NCI-H82 treated with DMSO at 0.1 percent for 48 hours (cell line): ENCODE results near the gene LRRC38.
"Not testable (repeated sequence)": the region's sequence is repeated elsewhere in the genome, so short reads cannot be mapped to it uniquely, and the experiment has no call there.

Experiments
- DNase-seq: peaks from one replicate; lab custom pipeline; 2025; ENCODE audit not compliant: unreplicated experiment; lab: John Stamatoyannopoulos, UW

The LRRC38 gene

DNA sequence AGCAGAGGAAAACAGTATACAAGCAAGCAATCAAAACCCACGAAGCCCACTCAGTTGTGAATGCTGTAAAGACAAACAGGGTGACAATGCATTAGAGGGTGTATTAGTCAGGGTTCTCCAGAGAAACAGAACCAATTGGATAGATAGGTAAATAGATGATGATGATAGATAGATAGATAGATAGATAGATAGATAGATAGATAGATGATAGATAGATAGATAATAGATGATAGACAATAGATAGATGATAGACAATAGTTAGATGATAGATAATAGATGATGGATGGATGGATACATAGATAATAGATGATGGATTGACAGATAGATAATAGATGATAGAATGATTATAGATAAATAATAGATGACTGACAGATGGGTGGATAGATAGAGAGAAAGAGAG lies 48.3 kb downstream of the LRRC38 start:
- no peak for DNase-seq

DNA sequence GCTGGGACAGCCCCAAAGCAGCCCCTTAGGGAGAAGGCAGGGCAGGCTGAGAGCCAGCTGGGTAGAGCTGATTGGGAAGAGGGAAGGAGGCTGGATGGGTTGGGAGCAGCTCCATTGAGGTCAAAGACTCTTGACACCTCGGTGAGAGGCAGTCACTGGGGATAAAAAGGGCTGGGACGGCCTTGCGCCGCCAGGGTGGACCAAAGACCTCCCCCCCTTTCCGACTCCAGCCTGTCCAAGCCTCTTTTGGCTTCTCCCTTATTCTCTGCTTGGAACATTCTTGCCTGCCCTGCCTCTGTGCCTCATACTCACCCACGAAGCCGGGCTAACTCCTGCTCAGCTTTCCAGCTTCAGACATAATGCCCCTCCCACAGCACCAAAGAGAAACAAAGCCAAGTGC lies 51.1 kb downstream of the LRRC38 start:
- DNase-seq = no peak

DNA sequence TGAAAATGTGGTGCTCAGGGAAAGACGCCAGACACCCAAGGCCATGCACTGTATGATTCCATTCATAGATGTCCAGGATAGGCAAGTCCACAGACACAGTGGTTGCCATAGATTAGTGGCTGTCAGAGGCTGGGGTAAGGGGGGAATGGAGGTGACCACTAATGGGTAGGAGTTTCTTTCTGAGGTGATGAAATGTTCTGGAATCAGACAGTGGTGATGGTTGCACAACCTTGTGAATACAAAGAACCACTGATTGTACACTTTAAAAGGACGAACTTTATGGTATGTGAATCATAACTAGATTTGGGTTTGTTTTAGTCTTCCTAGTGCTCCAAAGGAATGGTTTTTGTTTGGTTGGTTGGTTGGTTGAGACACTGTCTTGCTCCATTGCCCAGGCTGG lies 51.8 kb downstream of the LRRC38 start:
- no peak for DNase-seq

DNA sequence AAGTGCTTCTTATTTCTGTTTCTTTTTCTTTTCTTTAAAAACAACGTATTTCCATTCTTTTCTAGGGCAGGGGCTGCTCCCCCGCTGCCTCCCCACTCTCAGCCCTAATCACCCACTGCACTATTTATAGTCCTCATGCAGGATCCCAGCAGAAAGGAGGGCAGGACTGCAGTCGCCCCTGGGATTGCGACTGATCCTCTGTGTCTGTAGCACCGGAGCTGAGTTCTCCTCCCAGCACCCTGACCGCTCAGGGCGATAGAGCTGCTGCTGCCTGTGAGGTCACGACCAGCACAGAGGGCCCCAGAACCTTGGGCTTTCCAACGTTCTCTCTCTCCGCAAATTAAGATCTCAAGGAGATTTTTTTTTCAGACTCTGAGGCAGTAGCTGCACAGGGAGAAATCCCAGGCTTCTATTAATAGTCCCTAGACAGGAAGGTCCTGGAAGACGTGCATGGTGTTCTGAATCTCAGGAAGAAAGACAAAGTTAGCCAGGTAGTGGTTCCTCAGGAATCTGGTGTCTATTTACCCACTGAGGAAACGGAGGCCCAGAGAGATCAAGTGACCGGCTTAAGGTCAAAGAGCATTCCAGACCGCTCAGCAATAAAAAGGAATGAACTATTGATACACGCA lies 56.8 kb downstream of the LRRC38 start:
- no peak for DNase-seq

DNA sequence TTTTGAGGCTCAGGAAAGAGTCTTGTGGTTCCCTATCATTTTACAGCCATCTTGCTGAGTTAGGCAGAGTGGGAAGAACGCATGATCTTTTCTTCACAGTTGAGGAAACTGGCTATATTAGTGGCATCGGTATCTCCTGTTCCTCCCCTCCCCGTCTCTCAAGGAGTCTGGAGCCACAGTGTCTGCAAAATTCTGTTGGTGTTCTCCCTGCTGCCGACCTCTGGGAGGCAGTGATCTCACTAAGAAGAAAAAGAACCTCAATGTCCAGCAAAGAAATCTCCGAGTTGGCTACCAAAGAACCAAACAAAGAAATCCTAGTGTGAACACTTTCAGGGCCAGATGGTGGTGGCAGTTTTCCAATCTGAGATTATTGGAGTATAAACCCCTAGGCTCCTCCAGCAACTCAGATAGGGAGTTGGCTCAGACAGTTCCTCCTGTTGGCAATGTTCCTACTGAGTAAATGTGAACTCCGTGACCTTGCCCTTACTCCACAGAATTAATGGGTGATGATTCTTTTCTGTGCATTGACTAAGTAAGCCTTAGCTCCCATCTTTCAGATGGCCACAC lies 62.3 kb downstream of the LRRC38 start:
- no peak for DNase-seq

DNA sequence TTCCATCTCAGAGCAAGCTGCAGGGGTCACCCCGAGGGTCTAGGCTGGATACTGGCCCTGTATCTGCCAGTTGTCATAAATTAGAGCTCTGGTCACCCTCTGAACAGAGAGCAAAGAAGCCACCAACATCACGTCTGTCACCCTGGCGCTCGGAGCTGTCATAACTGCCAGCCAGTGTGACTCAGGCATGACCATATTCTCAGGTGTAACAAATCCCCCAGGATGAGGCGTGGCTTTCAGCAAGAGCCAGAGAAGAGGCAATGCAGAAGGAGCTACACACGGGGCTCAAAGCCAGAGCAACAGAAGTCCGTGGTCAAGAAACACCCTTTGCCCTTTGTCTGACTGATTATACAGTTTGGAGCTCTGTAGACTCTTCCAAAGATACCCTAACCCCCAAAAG lies 63.6 kb downstream of the LRRC38 start:
- DNase-seq = no peak

DNA sequence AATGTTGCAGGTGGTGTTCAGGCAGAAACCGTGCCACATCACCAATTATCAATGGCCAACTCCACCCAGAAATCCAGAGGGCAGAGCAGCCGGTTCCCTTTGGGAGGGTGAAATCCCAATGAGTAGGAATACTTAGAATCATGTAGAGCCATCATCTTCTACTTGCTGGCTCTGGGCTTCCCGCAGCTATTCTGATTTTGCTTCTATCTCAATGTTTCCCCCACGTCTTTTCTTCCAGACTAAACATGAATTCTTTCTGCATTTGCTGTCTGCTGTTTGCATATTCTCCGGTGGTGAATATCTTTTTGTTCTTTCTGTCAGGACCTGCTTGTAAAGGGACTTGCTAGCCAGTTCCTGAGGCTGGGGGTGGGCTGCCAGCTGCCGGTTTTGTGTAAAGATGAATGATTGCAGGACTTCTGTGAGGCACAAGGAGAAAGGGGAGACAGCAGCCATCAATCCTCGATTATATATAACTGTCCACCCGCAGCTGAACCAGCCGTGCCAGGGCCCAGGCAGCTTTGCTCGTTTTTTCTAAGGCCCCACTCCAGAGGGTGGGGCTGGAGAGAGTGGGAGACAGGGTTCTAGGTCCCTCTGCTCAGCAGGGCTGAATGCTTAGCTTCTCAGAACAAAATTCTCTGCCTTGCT lies 70.3 kb downstream of the LRRC38 start:
- DNase-seq = no peak

DNA sequence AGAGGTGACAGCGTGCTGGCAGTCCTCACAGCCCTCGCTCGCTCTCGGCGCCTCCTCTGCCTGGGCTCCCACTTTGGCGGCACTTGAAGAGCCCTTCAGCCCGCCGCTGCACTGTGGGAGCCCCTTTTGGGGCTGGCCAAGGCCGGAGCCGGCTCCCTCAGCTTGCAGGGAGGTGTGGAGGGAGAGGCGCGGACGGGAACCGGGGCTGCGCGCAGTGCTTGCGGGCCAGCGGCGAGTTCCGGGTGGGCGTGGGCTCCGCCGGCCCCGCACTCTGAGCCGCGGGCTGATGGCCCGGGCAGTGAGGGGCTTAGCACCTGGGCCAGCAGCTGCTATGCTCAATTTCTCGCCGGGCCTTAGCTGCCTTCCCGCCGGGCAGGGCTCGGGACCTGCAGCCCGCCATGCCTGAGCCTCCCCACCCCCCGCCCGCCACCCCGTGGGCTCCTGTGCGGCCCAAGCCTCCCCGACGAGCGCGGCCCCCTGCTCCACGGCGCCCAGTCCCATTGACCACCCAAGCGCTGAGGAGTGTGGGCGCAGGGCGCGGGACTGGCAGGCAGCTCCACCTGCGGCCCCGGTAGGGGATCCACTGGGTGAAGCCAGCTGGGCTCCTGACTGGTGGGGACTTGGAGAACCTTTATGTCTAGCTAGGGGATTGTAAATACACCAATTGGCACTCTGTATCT lies 74.6 kb downstream of the LRRC38 start:
- not testable (repeated sequence) for DNase-seq

DNA sequence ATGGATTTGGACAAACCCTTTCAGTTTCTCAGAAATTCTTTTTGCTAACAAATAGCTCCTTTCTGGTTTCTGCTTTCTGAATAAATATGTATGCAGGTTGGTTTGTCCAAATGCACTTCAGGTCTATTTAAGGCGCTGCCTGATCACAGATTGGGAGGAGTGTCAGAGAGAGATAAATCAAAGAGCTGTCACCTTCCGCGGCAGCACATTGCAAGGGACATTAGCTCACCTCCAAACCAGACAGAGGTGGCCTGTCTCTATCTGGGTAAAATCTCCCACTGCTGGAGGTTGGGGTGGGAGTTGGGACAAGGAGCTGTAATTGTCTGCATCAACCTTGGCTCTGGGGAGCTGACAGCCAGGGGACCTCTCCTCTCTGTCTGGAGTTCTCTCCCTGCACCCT lies 78.3 kb downstream of the LRRC38 start:
- no peak for DNase-seq

DNA sequence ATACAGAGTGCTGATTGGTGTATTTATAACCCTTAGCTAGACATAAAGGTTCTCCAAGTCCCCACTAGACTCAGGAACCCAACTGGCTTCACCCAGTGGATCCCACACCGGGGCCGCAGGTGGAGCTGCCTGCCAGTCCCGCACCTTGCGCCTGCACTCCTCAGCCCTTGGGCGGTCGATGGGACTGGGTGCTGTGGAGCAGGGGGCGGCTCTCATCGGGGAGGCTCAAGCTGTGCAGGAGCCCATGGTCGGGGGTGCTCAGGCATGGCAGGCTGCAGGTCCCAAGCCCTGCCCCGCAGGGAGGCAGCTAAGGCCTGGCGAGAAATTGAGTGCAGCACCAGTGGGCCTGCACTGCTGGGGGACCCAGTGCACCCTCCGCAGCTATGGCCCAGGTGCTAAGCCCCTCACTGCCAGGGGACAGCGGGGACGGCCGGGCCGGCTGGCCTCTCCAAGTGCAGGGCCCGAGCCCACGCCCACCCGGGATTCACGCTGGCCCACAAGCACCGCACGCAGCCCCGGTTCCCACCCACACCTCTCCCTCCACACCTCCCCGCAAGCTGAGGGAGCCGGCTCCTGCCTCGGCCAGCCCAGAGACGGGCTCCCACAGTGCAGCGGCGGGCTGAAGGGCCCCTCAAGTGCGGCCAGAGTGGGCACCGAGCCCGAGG lies 80.0 kb downstream of the LRRC38 start:
- not testable (repeated sequence) for DNase-seq

DNA sequence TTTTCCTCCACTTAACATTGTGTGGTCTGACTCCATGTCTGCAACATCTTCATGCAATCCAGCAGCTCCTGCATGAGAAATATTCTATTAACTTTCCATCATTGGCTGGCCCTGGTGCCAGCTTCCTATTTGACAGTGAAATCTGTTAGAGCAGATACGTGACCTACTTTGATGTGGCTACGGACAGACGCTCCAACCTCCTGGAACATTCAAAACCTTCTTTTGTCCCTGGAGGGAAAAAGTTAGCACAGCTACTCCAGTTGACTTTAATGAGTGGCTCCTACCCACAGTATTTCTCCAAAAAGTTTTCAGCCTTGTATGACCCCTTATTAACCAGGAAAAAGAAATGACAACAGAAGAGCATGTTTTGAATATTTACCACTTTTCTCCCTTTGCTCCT lies 81.6 kb downstream of the LRRC38 start:
- no peak for DNase-seq

DNA sequence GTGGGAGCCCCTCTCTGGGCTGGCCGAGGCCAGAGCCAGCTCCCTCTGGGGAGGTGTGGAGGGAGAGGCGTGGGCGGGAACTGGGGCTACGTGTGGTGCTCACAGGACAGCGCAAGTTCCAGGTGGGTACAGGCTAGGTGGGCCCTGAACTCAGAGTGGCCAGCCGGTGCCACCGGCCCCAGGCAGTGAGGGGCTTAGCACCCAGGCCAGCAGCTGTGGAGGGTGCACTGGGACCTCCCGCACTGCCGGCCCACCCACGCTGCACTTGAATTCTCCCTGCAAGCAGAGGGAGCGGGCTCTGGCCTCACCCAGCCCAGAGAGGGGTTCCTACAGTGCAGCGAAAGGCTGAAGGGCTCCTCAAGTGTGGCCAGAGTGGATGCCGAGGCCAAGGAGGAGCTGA lies 83.3 kb downstream of the LRRC38 start:
- no peak for DNase-seq
